ENCODE data around the gene MCC. TPM values are rescaled to one million over a fixed set of nuclear protein-coding genes. Genes with fewer than 3 reads are reported as not detected.

Gene MCC
- total RNA-seq, 4 donors from 2014 or later = 5.1 to 22.3 (median 13.0) TPM

GRCh38 chr5:113162770-113163169 lies 325.5 kb downstream of the MCC start:
- no peaks in the 10 kb centered on the region for H3K4me1 ChIP-seq
- H3K27ac ChIP-seq = no peak overlapping the region
- intact Hi-C loops (cut with DNase I) = no loop called here
- H3K27me3 ChIP-seq = no peaks in the 10 kb centered on the region
- no peaks in the 10 kb centered on the region for H3K9me3 ChIP-seq
- H3K4me3 ChIP-seq (replicated peaks in 1 of 3) = no peak overlapping the region
- DNase-seq = no peak
- no peaks in the 10 kb centered on the region for H3K36me3 ChIP-seq
- WGBS, 2 donors = 60 to 84% methylated on average over 3 of the region's 3 CpGs
- TF ChIP-seq POLR2A (IDR thresholded peaks at IDR 0.05) = no peak
- TF ChIP-seq CTCF (IDR thresholded peaks at IDR 0.05) = no peak

- TF ChIP-seq POLR2A (IDR thresholded peaks at IDR 0.05) (no peak), CTCF (IDR thresholded peaks at IDR 0.05) (no peak)
- no peak overlapping the region for H3K27ac ChIP-seq
Measured at GRCh38 chr5:113162208-113162607, 326.0 kb downstream of the MCC start.

DNA sequence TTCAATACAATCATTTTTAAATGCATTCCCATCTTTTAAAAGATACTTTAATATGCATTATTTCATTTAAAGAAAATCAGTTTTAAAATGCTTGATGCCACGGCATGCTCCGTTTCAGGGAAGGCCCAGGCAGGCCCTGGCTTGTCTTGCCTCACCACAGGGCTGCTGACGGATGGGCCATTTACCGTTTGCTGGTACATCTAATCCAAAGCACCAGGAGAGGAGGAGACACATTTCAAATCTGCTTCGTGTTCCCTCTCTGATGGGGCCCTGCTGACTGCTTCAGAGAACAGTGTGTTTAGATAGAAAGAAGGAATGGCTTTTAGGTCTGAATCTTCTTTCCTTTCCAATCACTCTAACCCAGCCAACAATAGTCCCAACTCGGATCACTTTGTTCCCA lies 326.4 kb downstream of the MCC start:
- no peaks in the 10 kb centered on the region for H3K4me1 ChIP-seq
- H3K27me3 ChIP-seq = no peaks in the 10 kb centered on the region
- intact Hi-C loops (cut with DNase I) = no loop called here
- H3K4me3 ChIP-seq (replicated peaks in 1 of 3) = no peak overlapping the region
- no peak overlapping the region for H3K27ac ChIP-seq
- 82 to 84% methylated on average over 6 of the region's 6 CpGs for WGBS, 2 donors
- no peaks in the 10 kb centered on the region for H3K36me3 ChIP-seq
- no peak for TF ChIP-seq POLR2A (IDR thresholded peaks at IDR 0.05)
- H3K9me3 ChIP-seq = no peaks in the 10 kb centered on the region
- no peak for DNase-seq

More at GRCh38 chr5:113162208-113162607, 326.0 kb downstream of the MCC start:
- intact Hi-C loops (cut with DNase I) = no loop called here
- Histone ChIP-seq H3K36me3 (no peaks in the 10 kb centered on the region), H3K4me3 (replicated peaks in 1 of 3) (no peak overlapping the region), H3K27me3 (no peaks in the 10 kb centered on the region), H3K4me1 (no peaks in the 10 kb centered on the region), H3K9me3 (no peaks in the 10 kb centered on the region)
- WGBS, 2 donors = 65 to 69% methylated on average over 3 of the region's 3 CpGs
- DNase-seq = no peak

DNA sequence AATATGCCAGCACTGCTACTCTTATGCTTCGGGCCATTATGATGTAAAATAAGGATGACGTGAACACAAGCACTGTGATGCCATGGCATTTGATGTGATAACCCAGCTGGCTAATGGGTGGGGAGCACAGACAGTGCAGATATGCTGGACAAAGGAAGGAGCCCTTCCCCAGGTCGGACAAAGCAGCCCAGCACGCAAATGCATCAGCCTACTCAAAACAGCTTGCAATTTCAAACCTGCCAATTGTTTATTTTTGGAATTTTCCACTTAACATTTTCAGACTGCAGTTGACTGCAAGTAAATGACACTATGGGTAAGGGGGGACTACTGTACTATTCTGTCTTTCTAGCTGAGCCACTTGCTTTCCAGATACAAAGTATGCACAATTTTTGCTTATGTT lies 330.4 kb downstream of the MCC start:
- TF ChIP-seq POLR2A (IDR thresholded peaks at IDR 0.05) (no peak), CTCF (IDR thresholded peaks at IDR 0.05) (no peak)
- WGBS, 2 donors = 92 to 93% methylated on average over 4 of the region's 4 CpGs
- H3K4me3 ChIP-seq (replicated peaks in 1 of 3) = no peak overlapping the region
- no peaks in the 10 kb centered on the region for H3K36me3 ChIP-seq
- intact Hi-C loops (cut with DNase I) = no loop called here
- no peak overlapping the region for H3K27ac ChIP-seq
- H3K9me3 ChIP-seq = no peaks in the 10 kb centered on the region
- H3K4me1 ChIP-seq = no peaks in the 10 kb centered on the region
- H3K27me3 ChIP-seq = no peaks in the 10 kb centered on the region
- no peak for DNase-seq

DNA sequence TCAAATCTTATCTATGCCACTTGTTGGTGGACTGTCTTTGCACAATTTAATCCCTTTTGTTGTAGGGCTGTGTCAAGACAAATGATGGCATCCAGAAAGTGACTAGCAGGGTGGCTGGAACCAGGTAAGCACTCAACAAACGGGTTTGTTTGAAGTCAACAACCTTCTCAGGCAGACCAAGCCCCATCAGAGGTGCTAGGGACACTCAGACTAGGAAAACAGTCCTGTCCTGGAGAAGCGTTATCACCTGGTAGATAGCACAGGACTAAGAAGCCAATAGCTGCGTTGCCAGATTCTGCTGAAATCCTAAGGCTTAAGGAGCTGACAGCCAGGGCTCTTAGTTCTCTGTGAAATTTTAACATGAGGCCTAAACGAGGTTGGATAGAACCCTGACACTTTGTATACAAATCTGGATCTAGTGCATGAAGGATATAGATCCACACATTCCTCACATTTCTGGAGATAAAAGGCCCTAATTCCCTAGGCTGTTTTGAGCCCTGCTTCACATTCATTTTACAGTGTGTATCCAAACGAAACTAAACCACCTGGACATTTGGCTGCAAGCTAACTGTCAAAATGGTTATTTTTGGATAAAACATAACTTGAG lies 331.9 kb downstream of the MCC start:
- H3K4me1 ChIP-seq = no peaks in the 10 kb centered on the region
- no peak overlapping the region for H3K4me3 ChIP-seq (replicated peaks in 1 of 3)
- no peaks in the 10 kb centered on the region for H3K27me3 ChIP-seq
- no peaks in the 10 kb centered on the region for H3K9me3 ChIP-seq
- 74 to 76% methylated on average over 5 of the region's 5 CpGs for WGBS, 2 donors
- H3K27ac ChIP-seq = no peak overlapping the region
- H3K36me3 ChIP-seq = no peaks in the 10 kb centered on the region
- TF ChIP-seq POLR2A (IDR thresholded peaks at IDR 0.05) = no peak
- TF ChIP-seq CTCF (IDR thresholded peaks at IDR 0.05) = no peak
- DNase-seq = no peak
- intact Hi-C loops (cut with DNase I) = no loop called here

Measured in thyroid gland (tissue), 4 donors.